ENCODE results near the gene PI4KB.

The PI4KB gene

GRCh38 chr1:151346082-151346768 lies 19.0 kb upstream of the PI4KB start:
- DNase-seq = no peak

DNA sequence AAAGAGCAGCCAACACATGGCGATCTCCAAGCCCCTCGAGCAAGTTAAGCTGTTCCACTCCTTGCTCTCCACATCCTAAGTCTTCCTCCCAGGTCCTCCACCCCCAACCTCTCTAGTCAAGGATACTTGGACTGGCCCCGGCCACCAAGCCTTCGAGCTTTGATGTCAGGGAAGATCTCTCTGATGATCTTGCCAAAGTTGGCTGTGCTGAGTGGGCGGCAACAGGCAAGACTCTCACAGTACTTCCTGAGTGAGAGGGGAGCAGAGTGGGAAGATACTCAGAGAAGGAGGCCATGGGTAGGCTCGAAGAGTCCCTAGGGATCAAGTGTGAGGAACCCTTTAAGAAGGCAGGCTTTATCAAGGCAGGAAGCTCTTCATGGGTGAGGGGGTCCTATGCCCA lies 17.1 kb upstream of the PI4KB start:
- DNase-seq = no peak

- no peak for DNase-seq
Observed at GRCh38 chr1:151343587-151343986, 16.4 kb upstream of the PI4KB start.

DNA sequence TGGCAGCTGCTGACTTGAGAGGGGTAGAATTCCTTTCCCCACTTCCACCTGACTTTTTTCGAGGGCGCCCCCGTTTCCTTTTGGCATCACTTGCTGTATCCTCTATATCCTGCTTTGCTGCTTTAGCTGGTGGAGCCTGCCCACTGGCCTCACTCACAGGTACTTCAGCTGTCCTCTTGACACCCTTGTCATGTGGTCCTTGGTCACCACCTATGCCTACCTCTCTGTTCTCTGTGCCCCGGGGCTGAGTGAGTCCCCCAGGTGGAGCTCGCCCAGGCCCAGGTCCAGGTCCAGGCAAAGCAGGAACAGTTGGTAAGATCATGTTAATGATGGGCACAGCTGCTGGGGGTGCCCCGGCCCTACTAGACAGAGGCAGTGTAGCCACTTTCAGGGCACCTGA lies 15.4 kb upstream of the PI4KB start:
- DNase-seq = no peak

DNA sequence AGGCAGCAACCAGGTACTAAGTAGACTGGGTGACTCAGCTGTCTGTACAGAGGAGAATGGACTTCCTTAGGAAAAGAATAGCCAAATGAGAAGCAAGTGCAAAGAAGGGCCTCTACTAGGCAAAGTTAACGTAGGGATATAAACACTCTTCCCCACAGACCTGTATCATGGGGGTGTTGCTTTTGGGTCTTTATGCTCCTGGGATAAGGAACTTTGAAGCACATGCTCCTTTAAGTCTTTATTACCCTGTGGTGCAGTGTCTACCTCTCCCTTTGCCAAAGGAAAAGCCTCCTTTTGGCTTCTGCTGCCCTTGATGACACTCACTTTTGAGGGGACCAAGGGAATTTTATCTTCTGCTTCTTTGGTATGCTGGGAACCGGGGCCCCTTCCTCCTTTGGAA lies 14.8 kb upstream of the PI4KB start:
- DNase-seq = no peak

- peak; percentile 39 for DNase-seq
Observed at GRCh38 chr1:151340870-151341754, 13.9 kb upstream of the PI4KB start.

GRCh38 chr1:151336556-151336955 lies 9.3 kb upstream of the PI4KB start:
- DNase-seq = no peak

DNA sequence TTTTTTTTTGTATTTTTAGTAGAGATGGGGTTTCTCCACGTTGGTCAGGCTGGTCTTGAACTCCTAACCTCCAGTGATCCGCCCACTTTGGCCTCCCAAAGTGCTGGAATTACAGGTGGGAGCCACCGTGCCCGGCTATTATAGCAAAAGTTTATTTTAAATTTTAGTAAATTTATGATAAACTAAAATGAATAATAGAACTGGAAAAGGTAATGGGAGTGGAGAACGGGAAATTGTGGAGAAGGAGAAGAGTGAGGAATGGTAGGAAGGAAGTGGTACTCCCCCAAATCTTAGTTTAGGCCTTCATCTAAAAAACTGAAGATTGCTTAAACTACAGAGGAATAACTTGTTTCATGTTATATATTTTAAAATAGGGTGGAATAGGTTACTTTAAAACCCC lies 7.6 kb upstream of the PI4KB start:
- no peak for DNase-seq

- DNase-seq = peak; percentile 8
Observed at GRCh38 chr1:151327903-151328674, 873 bp upstream of the PI4KB start.

DNA sequence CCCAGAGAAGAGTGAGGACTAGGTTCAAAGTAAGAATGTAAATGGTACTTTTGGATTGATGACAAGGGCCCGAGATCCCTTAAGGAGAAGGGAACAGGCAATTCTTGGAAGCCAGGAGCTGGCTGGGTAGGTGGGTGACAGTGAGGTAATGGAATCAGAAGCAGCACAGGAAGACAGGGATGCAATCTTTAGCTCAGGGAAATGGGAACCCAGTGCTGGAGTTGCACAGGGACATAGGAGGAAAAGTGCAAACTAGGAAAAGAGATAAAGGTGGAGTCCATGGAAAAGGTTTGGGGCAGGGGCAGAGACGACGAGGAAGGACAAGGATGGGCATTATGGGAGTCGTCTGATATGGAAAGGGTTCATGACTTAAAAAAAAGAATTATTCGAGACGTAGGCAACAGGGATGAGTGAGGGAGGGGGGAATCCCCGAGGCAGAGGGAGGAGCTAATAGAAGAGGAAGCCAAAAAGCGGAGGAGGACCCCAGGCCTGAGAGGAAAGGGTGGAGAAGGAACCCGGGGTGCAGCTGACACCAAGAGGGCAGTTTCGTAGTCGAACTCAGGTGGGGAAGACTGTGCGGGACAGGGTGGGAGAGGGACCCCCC lies 495 bp downstream of the PI4KB start:
- peak; percentile 65 for DNase-seq

- no peak for DNase-seq
Observed at GRCh38 chr1:151325646-151326429, 1.4 kb downstream of the PI4KB start.

DNA sequence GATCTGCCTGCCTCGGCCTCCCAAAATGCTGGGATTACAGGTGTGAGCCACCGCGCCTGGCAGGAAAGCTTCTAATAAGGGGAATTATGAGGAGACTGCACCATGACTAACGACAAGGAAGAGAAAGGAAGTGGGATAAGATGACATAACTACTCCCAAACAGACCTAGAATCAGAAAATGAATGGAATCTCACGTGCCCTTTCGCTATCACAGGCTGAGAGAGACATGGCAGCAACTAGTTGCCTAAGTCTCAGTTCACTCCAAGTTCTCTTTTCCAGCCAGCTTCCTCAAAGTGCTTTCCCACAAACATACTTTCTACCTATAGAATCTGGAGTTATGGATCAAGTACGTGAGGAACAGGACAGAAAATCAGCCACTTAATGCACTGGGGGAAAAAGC lies 2.0 kb downstream of the PI4KB start:
- no peak for DNase-seq

- no peak for DNase-seq
Observed at GRCh38 chr1:151324390-151324930, 2.8 kb downstream of the PI4KB start.

- no peak for DNase-seq
Observed at GRCh38 chr1:151318975-151319374, 8.2 kb downstream of the PI4KB start.

DNA sequence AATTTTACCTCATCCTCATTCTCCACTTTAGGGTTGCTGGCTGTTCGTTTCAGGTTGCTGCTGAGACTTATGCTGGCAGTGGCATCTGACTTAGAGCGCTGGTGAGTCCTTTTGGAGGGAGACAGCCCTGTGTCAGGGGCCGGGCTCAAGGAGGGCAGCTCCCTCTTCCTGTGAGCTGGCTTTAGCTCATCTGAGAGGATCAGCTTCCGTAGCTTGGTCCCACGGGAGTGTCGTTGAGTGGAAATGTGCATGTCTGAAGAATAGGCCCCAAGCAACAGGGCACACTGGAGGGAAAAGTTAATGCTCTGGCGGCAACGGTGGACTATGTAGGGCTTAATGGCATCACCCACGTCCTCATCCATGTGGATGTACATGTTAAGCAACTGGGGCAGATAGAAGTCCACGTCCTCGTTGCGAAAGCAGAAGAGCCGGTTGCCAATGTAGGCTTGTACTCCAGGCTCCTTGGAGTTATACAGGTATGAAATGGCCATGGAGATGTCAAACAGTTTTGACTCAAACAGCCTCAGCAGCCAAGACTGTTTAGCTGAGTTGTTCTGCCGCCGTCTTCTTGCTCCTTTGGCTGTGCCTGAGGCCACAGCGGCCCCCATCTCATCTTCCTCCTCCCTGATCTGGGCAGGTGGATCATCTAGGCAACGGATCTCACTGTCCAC lies 11.5 kb downstream of the PI4KB start:
- no peak for DNase-seq

DNA sequence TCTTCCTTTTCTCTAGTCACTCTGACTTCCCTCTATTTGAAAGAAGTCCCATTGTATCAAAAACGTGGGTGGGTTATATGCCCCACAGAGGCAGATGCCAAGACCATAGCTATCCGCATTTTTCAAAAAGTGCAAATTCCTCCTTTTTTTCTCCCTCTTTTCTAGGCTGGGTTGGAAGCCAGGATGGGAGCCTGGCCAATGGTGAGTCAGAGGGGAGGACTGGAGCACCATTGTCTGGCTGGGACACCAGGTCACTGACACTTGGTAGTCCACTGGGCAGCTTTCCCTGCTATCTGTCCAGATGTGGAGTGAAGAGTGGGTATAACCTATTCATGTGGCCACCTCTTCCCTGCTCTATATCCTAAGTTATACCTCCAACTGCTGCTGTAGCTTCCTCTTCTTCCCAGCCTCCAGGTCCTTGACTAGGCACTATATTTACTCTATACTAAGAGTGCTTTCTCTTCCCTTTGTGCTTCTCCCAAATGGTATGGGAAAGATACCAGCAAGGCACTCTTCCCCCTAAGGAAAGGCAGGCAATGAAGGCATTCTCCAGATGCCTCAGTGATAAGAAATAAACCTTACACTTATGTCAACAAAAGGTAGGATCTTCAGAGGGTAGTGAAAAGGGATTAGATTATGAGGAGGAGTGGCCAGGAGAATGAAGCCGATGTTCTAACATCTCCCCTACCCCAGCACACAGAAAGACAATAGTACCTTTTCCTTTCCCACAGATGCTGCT lies 12.9 kb downstream of the PI4KB start:
- no peak for DNase-seq

- no peak for DNase-seq
Observed at GRCh38 chr1:151313501-151313900, 13.7 kb downstream of the PI4KB start.

DNA sequence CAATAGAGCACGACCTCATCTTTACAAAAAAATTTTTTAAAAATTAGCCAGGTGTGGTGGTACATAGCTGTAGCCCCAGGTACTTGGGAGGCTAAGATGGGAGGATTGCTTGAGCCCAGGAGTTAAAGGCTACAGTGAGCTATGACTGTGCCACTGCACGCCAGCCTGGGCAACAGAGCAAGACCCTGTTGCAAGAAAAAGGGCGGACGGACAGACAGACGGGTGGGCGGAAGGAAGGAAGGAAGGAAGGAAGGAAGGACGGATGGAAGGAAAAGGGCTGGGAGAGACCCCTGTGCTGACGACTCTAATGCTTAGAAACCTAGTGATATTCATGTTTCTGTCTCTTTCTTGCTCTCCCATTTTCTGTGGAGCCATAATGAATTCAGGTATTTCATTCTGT lies 14.4 kb downstream of the PI4KB start:
- no peak for DNase-seq

DNA sequence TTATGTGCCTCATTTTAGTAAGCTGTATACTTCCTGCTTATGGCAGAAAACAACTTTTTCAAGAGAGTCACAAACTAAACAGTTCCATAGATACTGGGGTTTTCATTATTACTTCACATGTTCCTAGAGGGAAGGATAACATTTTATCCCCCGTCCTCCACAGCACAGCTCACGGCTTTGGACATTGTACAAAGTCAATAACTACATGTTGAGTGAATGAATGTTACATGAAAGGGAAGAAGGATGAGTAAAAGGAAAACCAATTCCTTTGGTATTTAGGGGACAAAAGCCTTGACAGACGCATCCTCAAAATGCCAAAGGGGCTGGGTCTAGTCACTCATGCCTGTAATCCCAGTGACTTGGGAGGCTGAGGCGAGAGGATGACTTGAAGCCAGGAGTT lies 14.8 kb downstream of the PI4KB start:
- DNase-seq = no peak

DNA sequence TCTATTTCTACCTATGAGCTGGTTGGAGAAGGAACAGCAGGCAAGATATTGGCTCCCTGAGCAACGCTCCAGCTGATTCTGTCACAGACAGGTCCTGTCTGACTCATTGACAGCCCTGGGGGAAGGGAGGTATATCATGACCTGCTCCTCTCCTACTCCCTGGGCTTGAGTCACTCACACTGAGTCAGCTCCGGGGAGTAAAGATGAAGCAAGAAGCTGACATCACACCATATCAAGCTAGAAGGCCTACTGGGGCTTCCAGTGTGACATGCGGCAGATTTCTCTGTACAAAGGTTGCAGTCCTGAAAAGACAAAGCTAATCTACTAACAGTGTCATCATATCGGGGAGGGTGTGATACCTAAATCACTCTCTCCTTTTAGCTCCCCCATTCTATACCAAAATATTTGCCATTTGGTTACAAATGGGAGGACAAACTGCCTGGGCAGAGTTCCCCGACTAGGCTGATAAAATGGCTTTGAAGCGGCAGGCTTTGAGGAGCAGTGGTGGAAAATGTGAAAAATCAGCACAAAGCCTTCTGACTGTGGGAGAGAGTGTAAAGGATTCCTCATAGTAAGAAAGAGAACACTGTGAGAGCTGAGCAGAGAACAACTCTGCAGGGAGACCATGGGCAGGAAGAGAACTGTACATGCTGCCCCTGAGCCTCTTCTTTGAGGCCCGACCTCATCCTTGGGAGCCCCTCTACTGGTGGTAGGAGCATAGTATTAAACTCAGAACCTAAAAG lies 15.5 kb downstream of the PI4KB start:
- DNase-seq = peak; percentile 86

Measured in activated naive CD4-positive, alpha-beta T cell treated with Interleukin-2 at 50 U/mL for 16 hours (primary cell).